ENCODE data around the gene PLPPR3. TPM values are rescaled to one million over a fixed set of nuclear protein-coding genes. Genes with fewer than 3 reads are reported as not detected.
"Not testable (repeated sequence)": the region's sequence is repeated elsewhere in the genome, so short reads cannot be mapped to it uniquely, and the experiment has no call there.

The PLPPR3 gene
- polyA plus RNA-seq, 1 donor (not counting 4 experiments of a cell fraction or from before 2014, with no cell fraction given): not detected

GRCh38 chr19:843180-843835 lies 21.6 kb upstream of the PLPPR3 start:
- H3K27me3 ChIP-seq (ENCODE audit: control insufficient read depth, extremely low read depth, insufficient read depth, low read length): peaks cover 45% of the 10 kb centered on the region

DNA sequence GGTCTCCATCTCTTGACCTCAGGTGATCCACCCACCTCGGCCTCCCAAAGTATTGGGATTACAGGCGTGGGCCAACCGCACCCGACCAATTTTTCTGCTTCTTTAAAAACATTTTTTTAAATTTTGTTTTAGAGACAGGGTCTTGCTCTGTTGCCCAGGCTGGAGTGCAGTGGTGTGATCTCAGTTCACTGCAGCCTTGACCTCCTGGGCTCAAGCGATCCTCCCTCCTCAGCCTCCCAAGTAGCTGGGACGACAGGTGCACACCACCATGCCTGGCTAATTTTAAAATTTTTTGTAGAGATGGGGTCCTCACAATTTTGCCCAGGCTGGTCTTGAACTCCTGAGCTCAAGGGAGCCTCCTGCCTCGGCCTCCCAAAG lies 21.0 kb upstream of the PLPPR3 start:
- H3K79me2 ChIP-seq (ENCODE audit: control insufficient read depth, insufficient read depth, low read length); H3K9me1 ChIP-seq (ENCODE audit: control insufficient read depth, extremely low read depth, insufficient read depth, low read length); DNase-seq (ENCODE audit: low read depth, low spot score); FAIRE-seq; H3K36me3 ChIP-seq (ENCODE audit: control insufficient read depth in 2 of 2, extremely low read depth in 1 of 2, insufficient read depth in 2 of 2, low read length in 2 of 2); H3K9ac ChIP-seq (ENCODE audit: control insufficient read depth, extremely low read depth, insufficient read depth, low read length); H4K20me1 ChIP-seq (ENCODE audit: control insufficient read depth, extremely low read depth, insufficient read depth, low read length); dilution Hi-C loops (cut with MboI; ENCODE audit: extremely low pct_ligation_motif_present, low sequenced_read_pairs); H2AFZ ChIP-seq (ENCODE audit: control insufficient read depth, low read length); H3K4me2 ChIP-seq (ENCODE audit: control insufficient read depth, extremely low read depth, insufficient read depth, low read depth, low read length); H3K4me3 ChIP-seq (ENCODE audit: control insufficient read depth in 2 of 3, extremely low read depth in 1 of 3, insufficient read depth in 2 of 3, low read depth in 1 of 3, low read length in 3 of 3); H3K9me3 ChIP-seq (ENCODE audit: control insufficient read depth, low read depth, low read length); H3K27ac ChIP-seq (ENCODE audit: control insufficient read depth, insufficient read depth, low read length); H3K4me1 ChIP-seq (ENCODE audit: control insufficient read depth, extremely low read depth, insufficient read depth, low read length): not testable (repeated sequence)
- H3K27me3 ChIP-seq (ENCODE audit: control insufficient read depth, extremely low read depth, insufficient read depth, low read length): peaks cover 41% of the 10 kb centered on the region

More at GRCh38 chr19:843180-843835, 21.6 kb upstream of the PLPPR3 start:
- H3K36me3 ChIP-seq (ENCODE audit: control insufficient read depth in 2 of 2, extremely low read depth in 1 of 2, insufficient read depth in 2 of 2, low read length in 2 of 2): no peaks in the 10 kb centered on the region
- H4K20me1 ChIP-seq (ENCODE audit: control insufficient read depth, extremely low read depth, insufficient read depth, low read length): no peaks in the 10 kb centered on the region
- DNase-seq (ENCODE audit: low read depth, low spot score) (no peak), FAIRE-seq (no peak)
- no peaks in the 10 kb centered on the region for H3K9me3 ChIP-seq (ENCODE audit: control insufficient read depth, low read depth, low read length)
- no peaks in the 10 kb centered on the region for H3K4me1 ChIP-seq (ENCODE audit: control insufficient read depth, extremely low read depth, insufficient read depth, low read length)
- no peaks in the 10 kb centered on the region for H3K79me2 ChIP-seq (ENCODE audit: control insufficient read depth, insufficient read depth, low read length)
- H2AFZ ChIP-seq (ENCODE audit: control insufficient read depth, low read length): no peak overlapping the region
- TF ChIP-seq CTCF (optimal IDR thresholded peaks at IDR 0.05 in 1 of 3, IDR thresholded peaks at IDR 0.05 in 1 of 3, conservative IDR thresholded peaks at IDR 0.05 in 1 of 3; ENCODE audit: extremely low read depth in 1 of 3, insufficient read depth in 2 of 3, low read length in 3 of 3) (no peak), EZH2 (IDR thresholded peaks at IDR 0.05; ENCODE audit: low read length) (no peak)
- dilution Hi-C loops (cut with MboI; ENCODE audit: extremely low pct_ligation_motif_present, low sequenced_read_pairs): no loop called here
- peak overlapping the region; percentile 37 for H3K4me2 ChIP-seq (ENCODE audit: control insufficient read depth, extremely low read depth, insufficient read depth, low read depth, low read length)
- H3K9ac ChIP-seq (ENCODE audit: control insufficient read depth, extremely low read depth, insufficient read depth, low read length): no peak overlapping the region
- no peaks in the 10 kb centered on the region for H3K9me1 ChIP-seq (ENCODE audit: control insufficient read depth, extremely low read depth, insufficient read depth, low read length)
- no peak overlapping the region for H3K27ac ChIP-seq (ENCODE audit: control insufficient read depth, insufficient read depth, low read length)
- no peak overlapping the region for H3K4me3 ChIP-seq (ENCODE audit: control insufficient read depth in 2 of 3, extremely low read depth in 1 of 3, insufficient read depth in 2 of 3, low read depth in 1 of 3, low read length in 3 of 3)

All from keratinocyte (primary cell).